ENCODE measurements around the gene USP33.
A peak's percentile ranks its signal among the peaks of the same experiment; 100 is the strongest.
"Not testable (repeated sequence)": the region's sequence is repeated elsewhere in the genome, so short reads cannot be mapped to it uniquely, and the experiment has no call there.

USP33 gene

DNA sequence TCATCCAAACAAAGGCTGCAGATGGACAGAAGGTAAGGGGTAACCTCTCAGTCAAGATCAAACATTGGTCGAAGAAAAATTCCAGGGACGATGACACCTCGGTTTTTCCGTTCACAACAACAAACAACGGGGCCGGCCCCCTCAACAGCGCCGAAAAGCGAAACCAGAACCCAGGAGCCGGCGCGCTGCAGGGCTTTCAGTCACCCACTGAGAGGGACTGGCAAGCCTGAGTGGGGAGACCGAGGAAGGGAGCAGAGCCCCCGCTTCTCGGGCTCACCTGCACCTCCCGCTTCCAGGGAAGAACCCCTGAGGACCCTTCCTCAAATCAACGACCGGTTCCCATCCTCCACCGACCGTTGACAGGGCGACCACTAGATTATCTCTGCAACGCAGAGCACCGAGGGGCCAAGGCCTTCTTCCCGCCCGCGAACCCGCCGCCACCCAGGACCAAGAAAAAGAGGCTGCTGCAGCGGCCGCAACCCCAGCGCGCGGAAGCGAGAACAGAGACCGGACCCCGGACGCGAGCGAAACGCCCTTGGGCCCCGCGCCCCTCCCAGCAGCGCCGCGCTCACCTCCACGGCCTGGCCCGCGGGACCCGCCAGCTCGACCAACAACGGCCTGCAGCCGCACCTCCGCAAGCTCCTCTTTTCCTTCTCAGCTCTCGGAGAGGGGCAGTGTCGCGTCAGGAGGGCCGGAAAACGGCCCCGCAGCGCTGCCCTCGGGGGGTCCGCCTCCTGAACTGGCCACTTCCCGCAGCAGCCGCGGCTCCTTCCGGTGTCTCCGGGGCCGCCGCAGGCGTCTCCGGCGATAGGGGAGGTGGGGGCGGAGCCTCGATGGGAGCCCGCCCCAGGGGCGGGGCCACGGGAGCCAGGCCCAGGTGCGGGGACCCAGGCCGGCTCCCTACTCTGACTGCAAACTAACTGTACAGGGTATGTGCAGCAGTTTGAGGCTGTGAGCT, at the start of gene USP33:
Gene USP33, minus strand, starts transcription at position 782 of the 958 bp plus-strand sequence. CDS start 18,155 bp downstream, outside the sequence.
- DNase-seq = peak; percentile 66 to 87

- DNase-seq = no peak
Observed at GRCh38 chr1:77803371-77803770, 43.7 kb upstream of the USP33 start.

- no peak for DNase-seq
Observed at GRCh38 chr1:77802026-77802425, 42.4 kb upstream of the USP33 start.

GRCh38 chr1:77797991-77798390, 38.3 kb upstream of the USP33 start:
- DNase-seq = no peak

DNA sequence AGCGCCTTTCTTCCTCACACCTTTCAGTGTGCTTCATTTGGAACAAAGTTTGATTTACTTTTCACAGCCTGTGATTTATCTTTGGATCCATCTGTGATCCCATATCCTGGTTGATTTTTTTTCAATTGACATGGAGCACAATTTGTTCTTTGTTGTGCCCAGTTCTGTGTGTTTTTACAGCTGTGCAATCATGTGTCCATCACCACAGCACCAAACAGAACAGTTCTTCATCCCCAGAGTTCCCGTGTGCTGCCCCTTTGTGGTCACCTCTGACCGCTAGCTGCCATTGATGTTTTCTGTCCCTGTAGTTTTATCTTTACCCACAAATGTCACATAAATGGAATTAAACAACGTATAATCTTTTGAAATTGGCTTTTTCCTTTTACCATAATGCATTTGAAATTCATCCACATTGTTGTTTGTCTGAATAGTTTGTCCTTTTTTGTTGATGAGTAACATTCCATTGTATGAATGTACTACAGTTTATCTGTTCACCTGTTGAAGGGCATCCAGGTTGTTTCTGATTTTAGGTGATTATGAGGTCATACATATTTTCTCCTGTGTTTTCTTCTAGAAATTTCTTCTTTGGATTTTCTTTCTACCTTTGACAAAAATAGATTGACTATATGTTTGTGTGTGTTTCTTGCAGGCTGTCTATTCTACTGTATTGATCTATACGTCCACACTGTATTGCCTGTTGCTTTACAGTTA, 37.2 kb upstream of the USP33 start:
- no peak for DNase-seq

DNA sequence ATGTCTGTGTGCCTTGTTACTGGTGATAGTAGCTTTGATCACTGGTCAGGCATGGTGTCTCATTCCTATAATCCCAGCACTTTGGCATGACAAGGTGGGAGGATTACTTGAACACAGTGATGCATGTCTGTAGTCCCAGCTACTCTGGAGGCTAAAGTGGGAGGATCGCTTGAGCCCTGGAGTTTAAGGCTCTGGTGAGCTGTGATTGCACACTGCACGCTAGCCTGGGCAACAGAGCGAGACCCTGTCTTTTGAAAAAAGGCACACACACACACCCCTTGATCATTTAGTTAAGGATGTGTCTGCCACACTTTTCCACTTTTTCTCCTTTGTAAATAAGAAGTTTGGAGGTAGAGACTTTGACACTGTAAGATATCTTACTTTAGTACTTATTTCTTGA, 34.9 kb upstream of the USP33 start:
- DNase-seq = no peak

- DNase-seq = not testable (repeated sequence)
Observed at GRCh38 chr1:77786093-77786741, 26.6 kb upstream of the USP33 start.

- DNase-seq = no peak
Observed at GRCh38 chr1:77783141-77783540, 23.5 kb upstream of the USP33 start.

DNA sequence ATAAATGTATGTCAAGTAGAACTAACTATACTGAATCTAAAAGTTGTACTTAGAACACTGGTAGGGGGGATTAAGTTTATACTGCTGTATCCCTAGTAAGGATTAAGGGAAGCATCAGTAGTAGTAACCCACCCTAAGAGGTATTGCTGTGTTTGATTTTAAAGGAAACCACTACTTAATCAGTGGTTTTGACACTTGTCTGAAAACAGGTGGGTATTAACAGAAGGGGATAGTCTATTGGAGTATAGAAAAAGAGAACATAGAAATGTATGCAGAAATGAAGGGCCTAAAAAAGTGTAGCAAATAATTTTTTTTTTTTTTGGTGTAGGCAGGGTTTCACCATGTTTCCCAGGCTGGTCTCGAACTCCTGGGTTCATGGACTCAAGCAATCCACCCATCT, 22.0 kb upstream of the USP33 start:
- DNase-seq = no peak

GRCh38 chr1:77779529-77780281, 20.1 kb upstream of the USP33 start, which contains the start of gene MIGA1:
TSS of gene MIGA1 (plus strand) at chr1:77779649. CDS start at chr1:77783253, 3,604 bp downstream.
- DNase-seq = peak; percentile 86 to 87

GRCh38 chr1:77776007-77776700, 16.5 kb upstream of the USP33 start:
- DNase-seq = no peak

DNA sequence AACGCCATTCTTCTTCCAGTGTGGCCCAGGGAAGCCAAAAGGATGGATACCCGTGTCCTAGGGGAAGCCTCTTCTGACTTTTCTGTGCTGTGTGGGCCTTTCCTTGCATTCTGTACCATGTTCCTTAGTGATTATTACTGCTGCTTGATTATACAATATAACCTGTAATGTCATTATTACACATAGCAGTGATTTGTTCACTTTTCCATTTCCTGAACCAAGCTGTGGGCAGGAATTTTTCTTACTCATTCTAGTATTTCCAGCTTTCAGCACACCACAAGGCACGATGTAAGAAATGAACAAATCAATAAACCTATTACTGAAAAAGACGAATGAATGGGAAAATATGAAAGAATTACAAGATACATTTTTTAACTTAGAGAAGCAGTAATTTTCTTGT, 8.4 kb upstream of the USP33 start:
- DNase-seq = no peak

GRCh38 chr1:77762072-77762476, 2.4 kb upstream of the USP33 start:
- no peak for DNase-seq

- DNase-seq = no peak
Observed at GRCh38 chr1:77757603-77758002, 2.0 kb downstream of the USP33 start.

DNA sequence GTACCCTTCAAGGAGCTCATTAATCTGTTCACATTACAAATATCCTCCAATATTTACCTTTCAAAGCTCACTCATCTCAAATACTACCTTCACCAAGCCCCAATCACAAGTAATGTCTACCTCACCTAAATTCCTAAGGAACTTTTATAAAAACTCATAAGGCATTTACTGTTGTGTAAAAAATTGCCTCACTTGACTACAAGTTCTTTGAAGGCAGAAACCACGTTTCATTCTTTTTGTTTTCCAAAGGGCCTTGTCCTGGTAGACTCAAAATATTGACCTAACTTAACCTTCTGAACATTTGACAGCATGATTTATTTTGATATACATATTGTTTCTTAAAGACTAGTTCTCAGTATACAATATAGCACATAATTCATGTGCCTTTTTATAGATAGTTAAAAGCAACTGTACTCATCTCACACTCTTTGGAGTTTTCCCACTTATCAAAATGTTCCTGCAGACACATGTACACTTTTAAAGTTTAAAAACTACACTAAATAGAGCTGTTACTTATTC, 2.5 kb downstream of the USP33 start:
- no peak for DNase-seq

GRCh38 chr1:77756052-77756754, 3.4 kb downstream of the USP33 start:
- DNase-seq = no peak

GRCh38 chr1:77749489-77749888, 10.2 kb downstream of the USP33 start:
- not testable (repeated sequence) for DNase-seq

DNA sequence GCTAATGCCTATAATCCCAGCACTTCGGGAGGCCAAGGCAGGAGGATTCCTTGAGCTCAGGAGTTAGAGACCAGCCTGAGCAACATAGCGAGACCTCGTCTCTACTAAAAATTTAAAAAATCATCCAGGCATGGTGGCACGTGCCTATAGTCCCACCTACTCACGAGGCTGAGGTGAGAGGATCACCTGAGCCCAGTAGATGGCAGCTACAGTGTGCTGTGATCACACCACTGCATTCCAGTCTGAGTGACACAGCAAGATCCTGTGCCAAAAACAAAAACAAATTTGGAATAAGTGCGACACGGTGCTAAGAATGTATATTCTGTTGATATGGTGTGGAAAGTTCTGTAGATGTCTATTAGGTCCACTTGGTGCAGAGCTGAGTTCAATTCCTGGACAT, 15.1 kb downstream of the USP33 start:
- no peak for DNase-seq

GRCh38 chr1:77742011-77742555, 17.6 kb downstream of the USP33 start:
- DNase-seq = no peak

GRCh38 chr1:77741316-77741715, 18.3 kb downstream of the USP33 start:
- DNase-seq = no peak

- DNase-seq = no peak
Observed at GRCh38 chr1:77739235-77739634, 20.4 kb downstream of the USP33 start.

Measured in NCI-H1930 (cell line).